KOPT-K1 (cell line): ENCODE measurements around the gene COL11A1.
"Not testable (repeated sequence)": the region's sequence is repeated elsewhere in the genome, so short reads cannot be mapped to it uniquely, and the experiment has no call there.

Experiments
- H3K27ac ChIP-seq: fragments of 200-600 bp; sonication (generic); 2 replicates; pipeline ENCODE4 v1.5.1; 2016; ENCODE audit warnings: antibody characterized with exemption, mild to moderate bottlenecking, low read depth, low read length; ENCODE audit not compliant: poor library complexity, severe bottlenecking
- H3K36me3 ChIP-seq: fragments of 200-600 bp; sonication (generic); 2 replicates; pipeline ENCODE4 v1.5.1; 2017; ENCODE audit warnings: antibody characterized with exemption, mild to moderate bottlenecking, low read length, moderate library complexity; ENCODE audit not compliant: insufficient read depth
- H3K9me3 ChIP-seq: fragments of 200-600 bp; sonication (generic); 2 replicates; pipeline ENCODE4 v1.5.1; 2017; ENCODE audit warnings: antibody characterized with exemption, low read length, mild to moderate bottlenecking; ENCODE audit not compliant: insufficient read depth, poor library complexity, severe bottlenecking

COL11A1 gene

DNA sequence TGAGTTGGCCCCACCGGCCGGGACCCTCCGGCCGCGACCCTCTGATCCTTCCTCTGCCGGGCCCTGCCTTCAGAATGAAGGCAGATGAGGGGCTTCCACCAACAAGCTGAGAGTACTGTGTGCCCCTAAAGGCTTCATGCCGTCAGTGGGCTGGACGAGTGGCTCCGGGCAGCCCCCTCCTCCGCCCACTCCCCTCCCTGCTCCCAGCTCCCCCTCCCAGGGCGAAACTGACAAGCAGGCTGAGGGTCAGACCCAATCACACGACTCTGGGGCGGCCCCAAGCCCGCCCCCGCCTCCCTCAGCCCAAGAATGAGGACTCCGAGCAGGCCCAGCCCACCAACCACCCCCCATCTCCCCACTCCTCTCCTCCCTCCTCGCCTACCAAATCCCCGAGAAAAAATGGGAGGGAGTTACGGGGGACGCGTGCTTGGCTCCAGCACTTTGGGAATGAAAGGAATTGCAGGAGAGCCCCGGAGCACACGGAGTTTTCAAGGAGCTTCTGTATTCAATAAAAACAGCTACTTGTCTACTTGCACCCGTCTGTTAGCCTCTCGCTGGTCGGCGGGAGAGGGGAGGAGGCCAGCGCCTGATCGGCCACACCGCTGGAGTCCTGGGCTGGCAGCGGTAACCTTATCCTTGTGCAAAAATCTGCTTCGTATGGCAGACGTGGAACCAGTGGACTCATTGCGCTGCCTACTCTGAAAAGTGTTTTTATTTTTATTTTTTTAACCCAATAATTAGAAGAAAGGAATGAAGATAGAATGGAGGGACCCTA is at the start of gene COL11A1:
TSS of gene COL11A1 (minus strand) at position 147 of the 775 bp plus-strand sequence. CDS start 344 bp downstream, outside the sequence.
- Histone ChIP-seq H3K36me3 (no peaks in the 10 kb centered on the region), H3K27ac (no peak within 1 kb of the TSS), H3K9me3 (no peaks in the 10 kb centered on the region)

DNA sequence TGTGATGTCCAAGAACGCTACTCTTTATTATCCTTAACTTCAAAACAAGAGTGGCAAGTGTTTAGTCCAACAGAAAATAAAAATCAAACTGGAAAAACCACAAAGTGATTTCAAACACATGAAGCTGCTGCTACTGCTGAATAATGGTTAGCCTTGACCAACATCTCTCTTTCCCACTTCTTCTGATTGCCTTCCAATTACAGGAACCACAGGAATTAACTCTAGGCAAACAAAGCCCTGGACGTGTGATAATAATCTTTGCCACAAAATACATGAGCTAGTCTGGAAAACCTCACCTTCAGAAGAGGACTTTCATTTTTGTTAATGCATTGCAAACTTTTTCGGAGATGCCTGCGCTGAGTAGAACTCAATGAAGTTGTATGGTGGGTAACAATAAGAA is 48.6 kb upstream of the COL11A1 start:
- H3K27ac ChIP-seq, result no peak overlapping the region
- H3K36me3 ChIP-seq, result no peaks in the 10 kb centered on the region
- H3K9me3 ChIP-seq, result no peaks in the 10 kb centered on the region

- Histone ChIP-seq H3K36me3 (no peaks in the 10 kb centered on the region), H3K9me3 (no peaks in the 10 kb centered on the region), H3K27ac (no peak overlapping the region)
These were observed 37.8 kb upstream of the COL11A1 start for GRCh38 chr1:103146166-103146565.

DNA sequence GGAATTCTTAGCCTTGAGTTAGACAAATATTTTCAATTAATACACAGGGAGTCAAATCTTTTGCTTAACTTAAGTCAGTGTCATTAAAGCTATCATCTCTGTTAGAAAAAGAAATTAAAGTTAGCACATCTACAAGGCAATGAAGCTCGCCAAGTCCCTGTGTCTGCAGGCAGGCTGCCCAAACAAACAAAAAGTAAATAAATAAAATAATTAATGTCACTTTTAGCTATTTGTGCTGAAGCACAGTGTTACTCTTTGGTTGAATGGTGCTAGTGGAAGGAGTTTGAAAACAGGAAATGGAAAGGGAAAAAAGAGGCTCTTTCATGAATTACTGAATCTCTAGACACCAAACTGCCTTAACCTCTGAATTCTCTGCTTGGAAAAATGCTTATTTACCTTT is 37.1 kb upstream of the COL11A1 start:
- no peaks in the 10 kb centered on the region for H3K9me3 ChIP-seq
- H3K27ac ChIP-seq, result no peak overlapping the region
- no peaks in the 10 kb centered on the region for H3K36me3 ChIP-seq

- no peaks in the 10 kb centered on the region for H3K36me3 ChIP-seq
- H3K27ac ChIP-seq, result no peak overlapping the region
- no peaks in the 10 kb centered on the region for H3K9me3 ChIP-seq
These were observed 36.4 kb upstream of the COL11A1 start for GRCh38 chr1:103144681-103145080.

DNA sequence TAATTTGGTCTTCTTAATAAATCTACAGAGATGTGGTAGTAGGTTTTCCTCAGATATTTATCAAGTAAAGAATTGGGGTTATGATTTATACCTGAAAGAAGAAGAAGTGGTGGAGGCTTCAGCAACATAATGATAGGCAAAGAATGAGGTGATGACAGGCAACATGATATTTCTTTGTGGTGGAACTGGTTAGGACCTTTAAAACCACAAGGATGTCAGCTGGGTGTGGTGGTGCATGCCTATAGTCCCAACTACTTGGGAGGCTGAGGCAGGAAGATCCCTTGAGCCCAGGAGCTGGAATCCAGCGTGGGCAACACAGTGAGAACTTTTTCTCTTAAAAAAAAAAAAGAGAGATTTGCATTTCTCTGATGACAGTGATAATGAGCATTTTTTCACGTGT is 34.1 kb upstream of the COL11A1 start:
- H3K27ac ChIP-seq, result no peak overlapping the region
- H3K36me3 ChIP-seq, result no peaks in the 10 kb centered on the region

GRCh38 chr1:103129796-103130195 is 21.5 kb upstream of the COL11A1 start:
- Histone ChIP-seq H3K36me3 (no peaks in the 10 kb centered on the region), H3K27ac (no peak overlapping the region), H3K9me3 (no peaks in the 10 kb centered on the region)

More for the DNA sequence above, 34.1 kb upstream of the COL11A1 start:
- no peaks in the 10 kb centered on the region for H3K9me3 ChIP-seq

GRCh38 chr1:103129255-103129654 is 20.9 kb upstream of the COL11A1 start:
- no peaks in the 10 kb centered on the region for H3K36me3 ChIP-seq
- no peak overlapping the region for H3K27ac ChIP-seq
- no peaks in the 10 kb centered on the region for H3K9me3 ChIP-seq

GRCh38 chr1:103128256-103128655 is 19.9 kb upstream of the COL11A1 start:
- H3K9me3 ChIP-seq, H3K27ac ChIP-seq, H3K36me3 ChIP-seq: not testable (repeated sequence)

GRCh38 chr1:103125219-103125618 is 16.9 kb upstream of the COL11A1 start:
- no peaks in the 10 kb centered on the region for H3K36me3 ChIP-seq
- no peak overlapping the region for H3K27ac ChIP-seq
- no peaks in the 10 kb centered on the region for H3K9me3 ChIP-seq

DNA sequence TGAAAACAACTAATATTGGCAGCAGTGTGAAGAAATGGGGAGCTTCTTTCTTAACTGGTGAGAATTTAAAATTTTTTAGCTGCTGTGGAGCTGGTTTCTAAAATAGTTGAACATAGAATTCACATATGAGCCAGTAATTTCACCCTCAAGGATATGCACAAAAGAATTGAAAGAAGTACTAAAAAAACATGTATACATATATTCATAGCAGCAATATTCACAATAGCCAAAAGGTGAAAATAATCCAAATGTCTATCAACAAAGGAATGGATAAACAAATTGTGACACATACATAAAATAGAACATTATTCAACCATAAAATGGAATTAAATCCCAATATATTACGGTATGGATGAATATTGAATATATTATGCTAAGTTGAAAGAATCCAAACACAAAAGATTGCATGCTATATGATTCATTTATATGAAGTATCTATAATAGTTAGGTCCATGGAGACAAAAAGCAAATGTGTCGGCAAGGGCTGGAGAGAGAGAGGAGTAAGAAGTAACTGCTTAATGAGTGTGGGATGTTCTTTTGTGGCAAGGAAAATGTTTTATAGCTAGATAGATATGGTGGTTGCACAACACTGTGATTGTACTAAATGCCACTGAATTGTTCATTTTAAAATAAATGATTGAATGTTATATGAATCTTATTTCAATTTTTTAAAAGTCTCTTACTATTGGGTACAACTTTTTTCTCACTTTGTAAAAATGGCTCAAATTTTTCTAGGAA is 14.8 kb upstream of the COL11A1 start:
- no peaks in the 10 kb centered on the region for H3K9me3 ChIP-seq
- H3K36me3 ChIP-seq, result no peaks in the 10 kb centered on the region
- no peak overlapping the region for H3K27ac ChIP-seq

DNA sequence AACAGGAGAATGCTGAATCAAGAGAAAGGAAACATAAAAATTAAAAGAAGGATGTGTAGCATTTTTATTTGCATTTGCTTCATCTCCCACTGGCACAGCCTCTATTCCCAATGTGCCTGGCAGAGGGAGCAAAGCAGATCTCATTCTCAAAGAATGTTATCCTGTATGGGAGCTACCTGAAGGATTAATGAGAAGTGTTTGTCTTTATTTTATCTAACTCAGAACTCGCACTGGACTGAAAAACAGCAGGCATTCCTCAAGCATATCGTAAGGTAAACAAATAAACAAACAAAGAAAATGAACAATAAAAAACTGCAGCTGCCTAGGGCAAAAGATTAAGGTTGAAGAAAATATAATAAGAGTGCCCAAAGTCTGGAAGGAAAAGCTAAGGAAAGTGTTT is 12.7 kb upstream of the COL11A1 start:
- Histone ChIP-seq H3K27ac (no peak overlapping the region), H3K36me3 (no peaks in the 10 kb centered on the region), H3K9me3 (no peaks in the 10 kb centered on the region)

- H3K27ac ChIP-seq, result no peak overlapping the region
- H3K36me3 ChIP-seq, result no peaks in the 10 kb centered on the region
- no peaks in the 10 kb centered on the region for H3K9me3 ChIP-seq
These were observed 4.2 kb upstream of the COL11A1 start for GRCh38 chr1:103112546-103112945.

GRCh38 chr1:103111926-103112325 is 3.6 kb upstream of the COL11A1 start:
- Histone ChIP-seq H3K36me3 (no peaks in the 10 kb centered on the region), H3K9me3 (no peaks in the 10 kb centered on the region), H3K27ac (no peak overlapping the region)

DNA sequence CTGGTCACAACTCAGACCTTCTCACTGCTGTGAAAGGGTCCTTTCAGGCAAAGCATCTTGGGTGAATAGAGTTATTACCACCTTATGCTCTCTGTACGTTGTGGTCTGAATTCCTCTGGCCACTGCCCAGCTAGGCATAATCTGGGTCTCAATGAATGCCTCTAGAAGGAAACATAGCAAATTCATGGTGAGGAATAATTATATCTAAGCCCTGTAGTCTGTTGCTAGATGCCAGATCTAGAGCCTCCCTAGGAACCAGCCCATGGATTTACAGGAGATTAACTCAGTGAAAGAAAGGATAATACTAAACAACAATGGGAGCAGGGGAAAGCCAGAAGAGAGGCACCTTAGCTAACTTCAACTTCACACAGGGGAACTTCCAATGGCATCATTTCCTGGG is 2.4 kb upstream of the COL11A1 start:
- H3K27ac ChIP-seq, result no peak overlapping the region
- H3K36me3 ChIP-seq, result no peaks in the 10 kb centered on the region
- H3K9me3 ChIP-seq, result no peaks in the 10 kb centered on the region
